Aorta (tissue), 5 donors: ENCODE measurements around the gene ATL3. TPM values are rescaled to one million over a fixed set of nuclear protein-coding genes. Genes with fewer than 3 reads are reported as not detected.
"Not testable (repeated sequence)": the region's sequence is repeated elsewhere in the genome, so short reads cannot be mapped to it uniquely, and the experiment has no call there.

ENCODE experiments used
- ATAC-seq: fragments of 200-7000 bp; cut with Tn5 transposase; one replicate; pipeline ENCODE4 v1.9.1; 2022; ENCODE audit warnings: moderate library complexity; ENCODE audit not compliant: low FRiP score
- DNase-seq, 2 donors: peaks; one replicate each; pipeline ENCODE4 v3.0.0-alpha.2; 2020
- H3K27ac ChIP-seq, 2 donors: one replicate each; pipeline ENCODE4 v1.5.1; 2013; ENCODE audit warnings: low read length in 2 of 2, mild to moderate bottlenecking in 2 of 2, moderate library complexity in 2 of 2, control low read depth in 1 of 2, inconsistent platforms in 1 of 2, low read depth in 1 of 2
- H3K27me3 ChIP-seq, 2 donors: one replicate each; pipeline ENCODE4 v1.6.1; 2013; ENCODE audit warnings: control low read depth in 1 of 2, low read length in 1 of 2, mild to moderate bottlenecking in 1 of 2, moderate library complexity in 1 of 2; ENCODE audit not compliant: insufficient read depth in 2 of 2, control insufficient read depth in 1 of 2
- H3K36me3 ChIP-seq, 2 donors: one replicate each; pipeline ENCODE4 v1.6.1; 2013; ENCODE audit warnings: control low read depth in 1 of 2, low read length in 1 of 2, mild to moderate bottlenecking in 1 of 2; ENCODE audit not compliant: insufficient read depth in 2 of 2, control insufficient read depth in 1 of 2
- H3K4me1 ChIP-seq, 2 donors: one replicate each; pipeline ENCODE4 v1.6.1; 2013; ENCODE audit warnings: low read length in 2 of 2, control low read depth in 1 of 2, mild to moderate bottlenecking in 1 of 2, moderate library complexity in 1 of 2; ENCODE audit not compliant: insufficient read depth in 2 of 2, control insufficient read depth in 1 of 2
- H3K4me3 ChIP-seq, 2 donors: one replicate each; pipeline ENCODE4 v1.5.1; 2013; ENCODE audit warnings: low read length in 2 of 2, control low read depth in 1 of 2, mild to moderate bottlenecking in 1 of 2
- H3K9me3 ChIP-seq: one replicate; pipeline ENCODE4 v1.6.1; 2013; ENCODE audit warnings: mild to moderate bottlenecking, low read length; ENCODE audit not compliant: control insufficient read depth
- WGBS, 2 donors: extraction: QIAGEN DNeasy Blood & Tissue Kit; methylation state at CpG; one replicate each; pipeline ENCODE4 v1.1.7; 2013; 5-methylcytosine and 5-hydroxymethylcytosine counted together
- intact Hi-C, 2 donors: fragments of 100-400 bp; cut with DNase I; formaldehyde crosslinking; loops; one replicate each; pipeline versions ENCODE4 v1.14.2 to v1.15.0; 2022
- polyA plus RNA-seq, 2 donors: library from polyadenylated mRNA; stranded (reverse); fragments of 200-250 nt; gene quantifications; one replicate each; pipeline ENCODE4 v1.2.3, GENCODE V29; 2013
- total RNA-seq, 2 donors: library from RNA; stranded (reverse); fragmentation: NEBNext Ultra II Directional; extraction: Animal tissue kit (Norgen Biotek cat#: 25700); gene quantifications; one replicate each; pipeline ENCODE4 v1.2.1, GENCODE V29; 2021
- donor health status: healthy with polysubstance abuse.
- donor health status: Bipolar disorder and iron deficiency.
- donor health status: DM: no; HTN: no; CAD: no.
- donor health status: DM: no; HTN: no; CAD: no.
- donor health status: DM: yes; HTN: yes; CAD: no.

Gene ATL3
- total and polyA plus RNA-seq, 4 donors: 27.5 to 220 (median 94.9) TPM

- ATAC-seq (no peak), DNase-seq (no peak)
- Histone ChIP-seq H3K4me3 (no peak overlapping the region), H3K4me1 (no peaks in the 10 kb centered on the region), H3K27me3 (no peaks in the 10 kb centered on the region), H3K36me3 (no peaks in the 10 kb centered on the region), H3K9me3 (no peaks in the 10 kb centered on the region), H3K27ac (peak overlapping the region in 1 of 2 donors; percentile 52)
- intact Hi-C loops: loop anchor here in 1 of 2 donors (5.0 kb wide), 1 partner anchor 73 kb away; the partner anchor contains the start of gene PLAAT4
- WGBS, 2 donors: 85 to 90% methylated on average over 14 of the region's 14 CpGs
Observed at GRCh38 chr11:63609971-63610580, 61.1 kb downstream of the ATL3 start.

DNA sequence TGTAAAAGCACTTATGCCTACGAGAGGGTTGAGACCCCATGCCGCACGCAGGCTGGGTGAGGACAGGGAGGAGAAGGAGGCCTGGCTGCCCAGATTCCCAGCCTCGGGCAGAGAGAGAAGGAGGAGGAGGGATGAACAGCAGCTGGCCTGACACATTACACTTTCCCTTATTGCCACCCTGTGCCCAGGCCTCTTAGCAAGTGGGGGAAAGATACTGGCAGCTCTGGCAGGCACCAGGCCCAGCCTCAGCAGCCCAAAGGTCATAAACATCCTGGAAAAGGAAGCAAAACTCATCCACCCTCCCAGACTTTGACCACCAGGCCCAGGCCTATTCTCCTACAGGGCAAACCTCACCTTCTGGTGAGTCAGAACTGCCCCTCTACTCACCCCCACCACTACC is 61.6 kb downstream of the ATL3 start:
- H3K27me3 ChIP-seq: no peaks in the 10 kb centered on the region
- no peak for ATAC-seq
- peak overlapping the region in 1 of 2 donors; percentile 7 for H3K27ac ChIP-seq
- no peaks in the 10 kb centered on the region for H3K36me3 ChIP-seq
- no peak for DNase-seq
- H3K4me1 ChIP-seq: no peaks in the 10 kb centered on the region
- H3K4me3 ChIP-seq: no peak overlapping the region
- H3K9me3 ChIP-seq: no peaks in the 10 kb centered on the region
- intact Hi-C loops: no loop called here
- 34 to 40% methylated on average over 4 of the region's 4 CpGs for WGBS, 2 donors

GRCh38 chr11:63608353-63609345 is 62.5 kb downstream of the ATL3 start:
- Histone ChIP-seq H3K4me1 (no peaks in the 10 kb centered on the region), H3K27me3 (no peaks in the 10 kb centered on the region), H3K27ac (no peak overlapping the region), H3K36me3 (no peaks in the 10 kb centered on the region), H3K4me3 (no peak overlapping the region), H3K9me3 (no peaks in the 10 kb centered on the region)
- intact Hi-C loops: no loop called here
- no peak for DNase-seq
- 50 to 59% methylated on average over 11 of the region's 11 CpGs for WGBS, 2 donors
- ATAC-seq: no peak

DNA sequence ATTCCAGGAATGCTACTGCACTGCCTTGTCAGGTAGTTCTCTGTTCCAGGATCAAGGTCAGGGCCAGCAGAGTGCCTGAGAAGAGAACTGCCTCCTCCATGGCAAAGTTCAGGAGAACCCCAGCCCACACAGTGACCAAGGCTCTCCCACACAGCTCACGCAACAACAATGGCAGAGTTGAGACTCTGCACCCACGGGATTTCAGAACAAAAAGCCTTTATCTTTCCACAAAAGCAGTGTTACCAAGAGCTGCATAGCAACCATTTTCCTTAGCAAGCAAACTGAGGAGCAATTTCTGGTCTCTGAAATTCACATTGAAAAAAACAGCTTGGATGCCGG is 68.0 kb downstream of the ATL3 start:
- DNase-seq (no peak), ATAC-seq (no peak)
- Histone ChIP-seq H3K27me3 (no peaks in the 10 kb centered on the region), H3K4me3 (no peak overlapping the region), H3K36me3 (no peaks in the 10 kb centered on the region), H3K4me1 (peaks cover 0 to 5% of the 10 kb centered on the region in 2 donors), H3K9me3 (no peaks in the 10 kb centered on the region), H3K27ac (peak overlapping the region in 1 of 2 donors; percentile 13)
- intact Hi-C loops: no loop called here
- 13 to 19% methylated on average over 3 of the region's 3 CpGs for WGBS, 2 donors

DNA sequence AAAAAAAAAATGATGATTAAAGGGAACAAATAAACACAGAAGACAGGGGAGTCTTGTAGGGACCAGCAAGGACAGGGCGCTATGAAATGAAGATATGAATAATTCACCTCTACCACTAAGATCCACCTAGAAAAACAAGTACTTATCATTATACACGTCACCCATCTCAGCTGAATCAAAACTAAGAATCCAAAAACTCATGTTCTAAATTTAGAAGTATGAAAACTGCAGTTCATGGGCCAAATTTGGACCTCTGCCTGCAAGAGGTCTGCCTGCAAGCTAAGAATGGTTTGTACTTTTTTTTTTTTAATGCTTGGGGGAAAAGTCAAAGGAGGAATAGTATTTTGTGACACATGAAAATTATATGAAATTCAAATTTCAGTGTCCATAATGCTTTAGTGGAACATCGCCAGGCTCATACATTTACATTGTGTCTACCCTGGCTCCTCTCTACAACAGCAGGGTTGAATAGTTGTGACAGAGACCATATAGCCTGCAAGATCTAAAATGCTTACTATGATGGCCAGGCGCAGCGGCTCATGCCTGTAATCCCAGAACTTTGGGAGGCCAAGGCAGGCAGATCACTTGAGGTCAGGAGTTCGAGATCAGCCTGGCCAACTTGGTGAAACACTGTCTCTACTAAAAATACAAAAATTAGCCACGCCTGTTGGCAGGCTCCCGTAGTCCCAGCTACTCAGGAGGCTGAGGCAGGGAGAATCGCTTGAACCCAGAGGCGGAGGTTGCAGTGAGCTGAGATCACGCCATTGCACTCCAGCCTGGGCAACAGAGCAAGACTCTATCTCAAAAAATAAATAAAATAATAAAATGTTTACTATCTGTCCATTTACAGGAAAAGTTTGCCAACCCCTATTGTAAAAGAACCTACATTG is 68.6 kb downstream of the ATL3 start:
- H3K36me3 ChIP-seq, H3K27me3 ChIP-seq, H3K4me3 ChIP-seq, ATAC-seq, intact Hi-C loops, H3K9me3 ChIP-seq, H3K4me1 ChIP-seq: not testable (repeated sequence)
- H3K27ac ChIP-seq: peak overlapping the region in 1 of 2 donors; percentile 29
- peak in 1 of 2 donors; percentile 69 for DNase-seq
- 18 to 19% methylated on average over 11 of the region's 11 CpGs for WGBS, 2 donors

DNA sequence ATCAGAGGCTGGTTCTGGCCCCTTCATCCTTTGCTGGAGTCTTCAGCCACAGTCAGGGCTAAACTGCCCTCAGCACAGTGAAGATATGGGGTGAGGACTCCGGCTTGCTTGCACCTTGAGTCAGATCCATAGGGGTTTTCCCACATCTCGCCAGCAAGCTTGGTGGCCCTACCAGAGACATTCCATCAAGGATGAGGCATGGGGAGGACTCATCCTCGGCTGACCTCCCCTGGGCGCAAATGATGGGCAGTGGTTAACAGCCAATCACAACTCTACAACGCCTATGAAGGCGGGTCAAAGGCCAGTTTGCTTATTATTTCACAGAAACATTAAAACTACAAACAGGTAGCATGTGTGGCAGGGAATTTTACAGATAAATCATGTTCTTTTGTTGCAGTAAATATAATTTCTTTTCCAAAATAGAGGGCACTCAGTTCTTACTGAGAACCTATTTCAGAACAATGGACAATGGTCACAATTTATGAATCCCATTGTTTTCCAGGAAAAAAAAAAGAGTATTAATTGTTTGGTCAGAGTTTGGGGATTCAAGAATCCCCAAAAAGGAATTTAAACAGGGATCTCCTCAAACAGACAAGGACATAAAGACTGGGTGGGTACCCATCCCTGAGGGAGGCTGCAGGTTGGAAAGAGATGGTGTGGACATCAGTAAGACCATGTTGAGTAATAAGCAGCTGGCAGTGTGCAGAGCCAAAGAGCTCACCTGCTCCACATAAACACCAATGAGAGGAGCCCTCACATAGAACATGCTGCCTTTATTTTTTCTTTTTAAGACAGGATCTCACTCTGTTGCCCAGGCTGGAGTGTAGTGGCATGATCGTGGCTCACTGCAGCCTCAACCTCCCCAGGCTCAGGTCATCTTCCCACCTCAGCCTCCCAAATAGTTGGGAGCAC is 71.7 kb downstream of the ATL3 start:
- H3K36me3 ChIP-seq: peaks cover 0 to 2% of the 10 kb centered on the region in 2 donors
- intact Hi-C loops: no loop called here
- no peak for DNase-seq
- no peak overlapping the region for H3K4me3 ChIP-seq
- no peaks in the 10 kb centered on the region for H3K27me3 ChIP-seq
- ATAC-seq: no peak
- WGBS, 2 donors: 84% methylated on average over 7 of the region's 7 CpGs
- H3K27ac ChIP-seq: no peak overlapping the region
- no peaks in the 10 kb centered on the region for H3K9me3 ChIP-seq
- peaks cover 0 to 5% of the 10 kb centered on the region in 2 donors for H3K4me1 ChIP-seq

GRCh38 chr11:63598556-63598955 is 72.6 kb downstream of the ATL3 start:
- no peak overlapping the region for H3K4me3 ChIP-seq
- H3K4me1 ChIP-seq: peaks cover 0 to 5% of the 10 kb centered on the region in 2 donors
- peaks cover 0 to 2% of the 10 kb centered on the region in 2 donors for H3K36me3 ChIP-seq
- no peak for DNase-seq
- intact Hi-C loops: no loop called here
- no peak for ATAC-seq
- H3K9me3 ChIP-seq: no peaks in the 10 kb centered on the region
- no peak overlapping the region for H3K27ac ChIP-seq
- H3K27me3 ChIP-seq: no peaks in the 10 kb centered on the region
- WGBS, 2 donors: 71 to 79% methylated on average over 4 of the region's 4 CpGs
